ENCODE data around the gene DSP.

DSP gene

GRCh38 chr6:7572213-7572943 is 30.9 kb downstream of the DSP start:
- H3K79me2 ChIP-seq (ENCODE audit: low read length) = no peaks in the 10 kb centered on the region
- H4K20me1 ChIP-seq (ENCODE audit: insufficient read depth, low read length) = no peaks in the 10 kb centered on the region
- no peak for DNase-seq
- no peak overlapping the region for H3K4me3 ChIP-seq (ENCODE audit: low read length)
- no peaks in the 10 kb centered on the region for H3K4me1 ChIP-seq (ENCODE audit: low read length)
- no peaks in the 10 kb centered on the region for H3K36me3 ChIP-seq (replicated peaks; ENCODE audit: insufficient read depth, low read length)
- H3K27me3 ChIP-seq (replicated peaks; ENCODE audit: insufficient read depth, low read length) = no peaks in the 10 kb centered on the region
- H3K27ac ChIP-seq (ENCODE audit: low read length) = no peak overlapping the region
- no peaks in the 10 kb centered on the region for H3F3A ChIP-seq (ENCODE audit: insufficient read depth, low read length)
- no peak overlapping the region for H3K9ac ChIP-seq (ENCODE audit: low read length)
- no peaks in the 10 kb centered on the region for H3K9me2 ChIP-seq (replicated peaks; ENCODE audit: insufficient read depth, low read length)
- H2AFZ ChIP-seq (ENCODE audit: low read length) = no peak overlapping the region
- TF ChIP-seq EZH2phosphoT487 (IDR thresholded peaks at IDR 0.05; ENCODE audit: low read length) = no peak
- TF ChIP-seq, protein P1, sequence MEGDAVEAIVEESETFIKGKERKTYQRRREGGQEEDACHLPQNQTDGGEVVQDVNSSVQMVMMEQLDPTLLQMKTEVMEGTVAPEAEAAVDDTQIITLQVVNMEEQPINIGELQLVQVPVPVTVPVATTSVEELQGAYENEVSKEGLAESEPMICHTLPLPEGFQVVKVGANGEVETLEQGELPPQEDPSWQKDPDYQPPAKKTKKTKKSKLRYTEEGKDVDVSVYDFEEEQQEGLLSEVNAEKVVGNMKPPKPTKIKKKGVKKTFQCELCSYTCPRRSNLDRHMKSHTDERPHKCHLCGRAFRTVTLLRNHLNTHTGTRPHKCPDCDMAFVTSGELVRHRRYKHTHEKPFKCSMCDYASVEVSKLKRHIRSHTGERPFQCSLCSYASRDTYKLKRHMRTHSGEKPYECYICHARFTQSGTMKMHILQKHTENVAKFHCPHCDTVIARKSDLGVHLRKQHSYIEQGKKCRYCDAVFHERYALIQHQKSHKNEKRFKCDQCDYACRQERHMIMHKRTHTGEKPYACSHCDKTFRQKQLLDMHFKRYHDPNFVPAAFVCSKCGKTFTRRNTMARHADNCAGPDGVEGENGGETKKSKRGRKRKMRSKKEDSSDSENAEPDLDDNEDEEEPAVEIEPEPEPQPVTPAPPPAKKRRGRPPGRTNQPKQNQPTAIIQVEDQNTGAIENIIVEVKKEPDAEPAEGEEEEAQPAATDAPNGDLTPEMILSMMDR (IDR thresholded peaks at IDR 0.05; ENCODE audit: low read length) = no peak
- no peak for TF ChIP-seq EZH2 (optimal IDR thresholded peaks at IDR 0.05; ENCODE audit: low read depth, low read length)
- H3K4me2 ChIP-seq (ENCODE audit: low read depth, low read length) = no peak overlapping the region
- H3K9me3 ChIP-seq (replicated peaks; ENCODE audit: insufficient read depth, low read length) = no peaks in the 10 kb centered on the region

GRCh38 chr6:7574500-7574899 is 33.0 kb downstream of the DSP start:
- Histone ChIP-seq H3K9me3 (replicated peaks; ENCODE audit: insufficient read depth, low read length) (no peaks in the 10 kb centered on the region), H4K20me1 (ENCODE audit: insufficient read depth, low read length) (no peaks in the 10 kb centered on the region), H3K4me1 (ENCODE audit: low read length) (no peaks in the 10 kb centered on the region), H3K27ac (ENCODE audit: low read length) (no peak overlapping the region), H3K27me3 (replicated peaks; ENCODE audit: insufficient read depth, low read length) (no peaks in the 10 kb centered on the region), H3K79me2 (ENCODE audit: low read length) (no peaks in the 10 kb centered on the region), H2AFZ (ENCODE audit: low read length) (no peak overlapping the region), H3F3A (ENCODE audit: insufficient read depth, low read length) (no peaks in the 10 kb centered on the region), H3K9me2 (replicated peaks; ENCODE audit: insufficient read depth, low read length) (no peaks in the 10 kb centered on the region), H3K4me3 (ENCODE audit: low read length) (no peak overlapping the region), H3K4me2 (ENCODE audit: low read depth, low read length) (no peak overlapping the region), H3K36me3 (replicated peaks; ENCODE audit: insufficient read depth, low read length) (no peaks in the 10 kb centered on the region), H3K9ac (ENCODE audit: low read length) (no peak overlapping the region)
- no peak for DNase-seq
- TF ChIP-seq EZH2 (optimal IDR thresholded peaks at IDR 0.05; ENCODE audit: low read depth, low read length) (no peak), EZH2phosphoT487 (IDR thresholded peaks at IDR 0.05; ENCODE audit: low read length) (no peak)
- TF ChIP-seq, protein P1 (IDR thresholded peaks at IDR 0.05; ENCODE audit: low read length) = no peak

- Histone ChIP-seq H3K4me2 (ENCODE audit: low read depth, low read length) (no peak overlapping the region), H2AFZ (ENCODE audit: low read length) (no peak overlapping the region), H3F3A (ENCODE audit: insufficient read depth, low read length) (no peaks in the 10 kb centered on the region), H3K9me2 (replicated peaks; ENCODE audit: insufficient read depth, low read length) (no peaks in the 10 kb centered on the region), H3K4me3 (ENCODE audit: low read length) (no peak overlapping the region), H3K79me2 (ENCODE audit: low read length) (no peaks in the 10 kb centered on the region), H3K4me1 (ENCODE audit: low read length) (no peaks in the 10 kb centered on the region), H4K20me1 (ENCODE audit: insufficient read depth, low read length) (no peaks in the 10 kb centered on the region), H3K27me3 (replicated peaks; ENCODE audit: insufficient read depth, low read length) (no peaks in the 10 kb centered on the region), H3K36me3 (replicated peaks; ENCODE audit: insufficient read depth, low read length) (no peaks in the 10 kb centered on the region), H3K9ac (ENCODE audit: low read length) (no peak overlapping the region), H3K9me3 (replicated peaks; ENCODE audit: insufficient read depth, low read length) (no peaks in the 10 kb centered on the region), H3K27ac (ENCODE audit: low read length) (no peak overlapping the region)
- no peak for DNase-seq
- TF ChIP-seq EZH2 (optimal IDR thresholded peaks at IDR 0.05; ENCODE audit: low read depth, low read length) (no peak), EZH2phosphoT487 (IDR thresholded peaks at IDR 0.05; ENCODE audit: low read length) (no peak)
- TF ChIP-seq, protein P1 (IDR thresholded peaks at IDR 0.05; ENCODE audit: low read length) = no peak
Measured at GRCh38 chr6:7578516-7578915, 37.0 kb downstream of the DSP start.

Measured in MM.1S (cell line).